Upper lobe of left lung (tissue), 4 donors: Measurements from ENCODE around the gene PMCH.

Experiments
- EP300 ChIP-seq, 4 donors: sonication (generic); formaldehyde crosslinking; IDR thresholded peaks; one replicate each; pipeline ENCODE4 v1.5.1; 2017; ENCODE audit warnings: antibody characterized with exemption in 4 of 4, control low read depth in 2 of 4
- POLR2A ChIP-seq, 4 donors: fragments of 450-650 bp; IDR thresholded peaks; one replicate each; pipeline ENCODE4 v1.5.1; 2016 to 2017; ENCODE audit warnings: antibody characterized with exemption in 4 of 4, mild to moderate bottlenecking in 2 of 4
- POLR2AphosphoS5 ChIP-seq, 2 donors: sonication (generic); formaldehyde crosslinking; IDR thresholded peaks; one replicate each; pipeline ENCODE4 v1.5.1; 2017; ENCODE audit warnings: antibody characterized with exemption in 2 of 2
- TF ChIP-seq, protein P1 (sequence below), 6 experiments: fragments of 450-650 bp in 4 of 6; fragments of 200-600 bp in 2 of 6; sonication (generic) in 2 of 6; IDR thresholded peaks; one replicate each; pipeline ENCODE4 v1.5.1; 2016 to 2019; ENCODE audit warnings: antibody characterized with exemption in 6 of 6

- TF ChIP-seq, protein P1, sequence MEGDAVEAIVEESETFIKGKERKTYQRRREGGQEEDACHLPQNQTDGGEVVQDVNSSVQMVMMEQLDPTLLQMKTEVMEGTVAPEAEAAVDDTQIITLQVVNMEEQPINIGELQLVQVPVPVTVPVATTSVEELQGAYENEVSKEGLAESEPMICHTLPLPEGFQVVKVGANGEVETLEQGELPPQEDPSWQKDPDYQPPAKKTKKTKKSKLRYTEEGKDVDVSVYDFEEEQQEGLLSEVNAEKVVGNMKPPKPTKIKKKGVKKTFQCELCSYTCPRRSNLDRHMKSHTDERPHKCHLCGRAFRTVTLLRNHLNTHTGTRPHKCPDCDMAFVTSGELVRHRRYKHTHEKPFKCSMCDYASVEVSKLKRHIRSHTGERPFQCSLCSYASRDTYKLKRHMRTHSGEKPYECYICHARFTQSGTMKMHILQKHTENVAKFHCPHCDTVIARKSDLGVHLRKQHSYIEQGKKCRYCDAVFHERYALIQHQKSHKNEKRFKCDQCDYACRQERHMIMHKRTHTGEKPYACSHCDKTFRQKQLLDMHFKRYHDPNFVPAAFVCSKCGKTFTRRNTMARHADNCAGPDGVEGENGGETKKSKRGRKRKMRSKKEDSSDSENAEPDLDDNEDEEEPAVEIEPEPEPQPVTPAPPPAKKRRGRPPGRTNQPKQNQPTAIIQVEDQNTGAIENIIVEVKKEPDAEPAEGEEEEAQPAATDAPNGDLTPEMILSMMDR (IDR thresholded peaks at IDR 0.05): no peak
- no peak for TF ChIP-seq EP300 (IDR thresholded peaks at IDR 0.05)
- no peak for TF ChIP-seq POLR2A (IDR thresholded peaks at IDR 0.05)
- no peak for TF ChIP-seq POLR2AphosphoS5 (IDR thresholded peaks at IDR 0.05)
Observed at GRCh38 chr12:102201436-102202061, 3.9 kb upstream of the PMCH start.
